GM04503 (cell line): ENCODE results near the gene RAB29.
A peak's percentile ranks its signal among the peaks of the same experiment; 100 is the strongest.
"Not testable (repeated sequence)": the region's sequence is repeated elsewhere in the genome, so short reads cannot be mapped to it uniquely, and the experiment has no call there.

ENCODE experiments used
- DNase-seq: peaks from one replicate; pipeline ENCODE4 v3.0.0-alpha.2; 2012; ENCODE audit warnings: low read depth

The RAB29 gene, protein sequence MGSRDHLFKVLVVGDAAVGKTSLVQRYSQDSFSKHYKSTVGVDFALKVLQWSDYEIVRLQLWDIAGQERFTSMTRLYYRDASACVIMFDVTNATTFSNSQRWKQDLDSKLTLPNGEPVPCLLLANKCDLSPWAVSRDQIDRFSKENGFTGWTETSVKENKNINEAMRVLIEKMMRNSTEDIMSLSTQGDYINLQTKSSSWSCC

DNA sequence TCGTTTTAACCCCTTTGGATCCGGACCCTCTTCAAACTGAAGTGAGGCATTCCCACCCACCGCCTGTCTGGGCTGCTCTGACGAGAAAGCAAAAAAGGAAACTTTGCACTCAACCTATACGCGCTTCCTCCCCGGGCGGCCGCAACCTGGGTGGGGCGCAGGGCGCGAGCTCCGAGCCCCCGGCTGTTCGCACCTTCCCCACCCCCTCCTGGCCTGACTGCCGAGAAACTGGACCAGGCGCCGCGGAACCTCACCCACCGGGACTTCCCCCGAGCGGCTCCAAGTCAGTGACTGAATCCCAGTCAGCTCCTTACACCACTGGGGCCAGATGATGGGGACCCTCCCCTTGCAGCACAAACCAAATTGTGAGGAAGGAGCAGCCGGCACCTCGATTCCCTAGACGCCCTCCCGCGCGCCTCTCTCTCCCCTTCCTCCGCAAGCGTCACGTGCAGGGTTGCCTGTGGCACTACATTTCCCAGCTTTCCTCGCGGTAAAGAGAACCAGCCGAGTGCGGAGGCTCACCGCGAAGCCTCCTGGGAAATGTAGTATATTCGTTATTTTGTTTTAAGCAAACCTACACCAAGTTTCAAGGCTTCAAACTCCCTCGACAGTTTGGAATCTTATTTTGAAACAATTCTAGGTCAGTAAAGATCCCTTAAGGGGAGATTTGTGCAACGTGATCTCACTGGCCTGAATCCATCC lies at the start of gene RAB29:
Gene RAB29, minus strand, starts transcription at position 468 of the 702 bp plus-strand sequence. CDS start 526 bp downstream, outside the sequence.
- peak; percentile 44 for DNase-seq

DNA sequence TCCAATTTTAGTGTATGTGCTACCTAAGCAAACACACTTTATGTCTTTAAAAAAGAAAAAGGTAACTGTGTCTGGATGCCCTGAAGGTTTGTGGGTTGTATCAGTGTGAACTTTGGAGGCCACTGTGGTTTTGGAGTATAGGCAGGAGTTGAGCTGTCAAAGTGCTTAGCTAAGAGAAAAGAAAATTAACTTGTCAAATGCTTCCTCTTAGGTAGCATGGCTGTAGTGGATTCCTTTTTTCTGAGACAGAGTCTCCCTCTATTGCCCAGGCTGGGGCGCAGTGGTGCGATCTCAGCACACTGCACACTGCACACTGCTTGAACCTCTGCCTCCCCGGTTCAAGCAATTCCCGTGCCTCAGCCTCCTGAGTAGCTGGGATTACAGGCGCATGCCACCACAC lies 48.9 kb upstream of the RAB29 start:
- DNase-seq, result no peak

DNA sequence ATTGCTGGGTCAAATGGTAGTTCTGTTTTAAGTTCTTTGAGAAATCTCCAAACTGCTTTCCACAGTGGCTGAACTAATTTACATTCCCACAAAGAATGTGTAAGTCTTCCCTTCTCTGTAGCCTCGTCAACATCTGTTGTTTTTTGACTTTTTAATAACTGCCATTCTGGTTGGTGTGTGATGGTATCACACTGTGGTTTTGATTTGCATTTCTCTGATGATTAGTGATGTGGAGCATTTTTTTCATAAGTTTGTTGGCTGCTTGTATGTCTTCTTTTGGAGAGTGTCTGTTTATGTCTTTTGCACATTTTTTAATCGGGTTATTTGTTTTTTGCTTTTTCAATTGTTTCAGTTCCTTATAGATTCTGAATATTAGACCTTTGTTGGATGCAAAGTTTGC lies 48.0 kb upstream of the RAB29 start:
- DNase-seq, result not testable (repeated sequence)

DNA sequence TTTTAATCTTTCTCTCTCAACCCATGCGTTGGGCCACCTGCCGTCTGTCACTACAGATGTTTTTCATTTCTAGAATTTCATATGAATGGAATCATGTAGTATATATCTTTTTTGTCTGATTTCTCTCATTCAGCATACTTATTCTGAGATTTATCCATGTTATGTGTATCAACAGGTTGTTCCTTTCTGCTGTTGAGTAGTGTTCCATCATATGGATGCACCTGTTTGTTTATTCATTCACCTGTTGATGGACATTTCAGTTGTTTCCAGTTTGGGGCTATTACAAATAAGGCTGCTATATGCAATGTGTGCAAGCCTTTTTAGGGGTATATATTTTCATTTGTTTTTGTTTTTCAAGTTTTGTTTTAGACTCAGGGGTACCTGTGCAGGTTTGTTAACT lies 47.1 kb upstream of the RAB29 start:
- DNase-seq, result no peak

DNA sequence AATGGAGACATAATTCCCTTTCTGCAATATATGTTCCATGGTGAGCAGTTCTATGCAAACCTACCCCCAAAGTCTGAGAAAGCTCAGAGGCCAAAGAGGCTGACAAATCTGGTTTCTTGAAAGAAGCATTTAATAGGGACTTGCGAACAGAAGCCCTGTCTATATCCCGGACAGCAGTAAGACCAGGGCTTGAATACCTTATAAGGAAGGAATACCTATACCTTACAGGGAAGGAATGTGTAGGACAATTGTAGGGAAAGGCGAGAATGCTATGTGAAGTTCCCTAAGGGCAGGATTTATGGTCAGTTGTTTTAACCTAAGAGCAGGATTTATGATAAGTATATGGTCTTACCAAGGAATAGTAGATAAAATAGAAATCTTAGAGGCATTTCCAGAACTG lies 42.7 kb upstream of the RAB29 start:
- no peak for DNase-seq

DNA sequence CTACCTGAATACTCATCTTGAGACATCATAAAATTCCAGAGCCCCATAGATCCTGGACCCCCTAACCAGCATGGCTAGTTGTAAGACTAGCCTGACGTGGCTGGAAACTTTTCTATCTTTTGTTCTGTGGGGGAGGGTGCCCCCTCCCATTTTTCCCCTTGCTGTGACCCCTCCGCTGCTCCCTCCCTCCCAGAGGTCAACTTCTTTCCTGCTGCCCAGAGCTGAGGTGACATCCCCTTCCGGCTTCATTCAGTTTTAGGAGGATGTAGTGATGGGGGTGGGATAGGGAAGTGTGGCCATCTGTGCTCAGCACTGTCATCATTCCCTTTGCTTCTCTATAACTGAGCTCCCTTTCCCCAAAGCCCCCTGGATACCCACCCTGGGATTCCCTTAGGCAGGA lies 42.1 kb upstream of the RAB29 start:
- no peak for DNase-seq

DNA sequence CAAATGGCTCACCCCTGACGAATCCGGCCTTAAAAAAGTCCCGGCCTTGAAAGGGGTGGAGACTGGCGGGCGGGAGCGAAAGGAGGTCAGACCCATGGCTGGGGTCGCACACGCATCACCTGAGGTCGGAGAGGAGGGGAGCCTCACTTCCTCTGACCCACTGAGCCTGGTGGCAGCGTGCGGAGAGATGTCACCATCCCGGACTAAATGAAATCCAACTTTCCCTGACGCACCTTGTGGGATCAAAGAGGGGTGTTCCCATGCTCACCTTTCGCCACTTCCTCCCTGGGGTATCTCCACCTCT lies 38.4 kb upstream of the RAB29 start:
- no peak for DNase-seq

DNA sequence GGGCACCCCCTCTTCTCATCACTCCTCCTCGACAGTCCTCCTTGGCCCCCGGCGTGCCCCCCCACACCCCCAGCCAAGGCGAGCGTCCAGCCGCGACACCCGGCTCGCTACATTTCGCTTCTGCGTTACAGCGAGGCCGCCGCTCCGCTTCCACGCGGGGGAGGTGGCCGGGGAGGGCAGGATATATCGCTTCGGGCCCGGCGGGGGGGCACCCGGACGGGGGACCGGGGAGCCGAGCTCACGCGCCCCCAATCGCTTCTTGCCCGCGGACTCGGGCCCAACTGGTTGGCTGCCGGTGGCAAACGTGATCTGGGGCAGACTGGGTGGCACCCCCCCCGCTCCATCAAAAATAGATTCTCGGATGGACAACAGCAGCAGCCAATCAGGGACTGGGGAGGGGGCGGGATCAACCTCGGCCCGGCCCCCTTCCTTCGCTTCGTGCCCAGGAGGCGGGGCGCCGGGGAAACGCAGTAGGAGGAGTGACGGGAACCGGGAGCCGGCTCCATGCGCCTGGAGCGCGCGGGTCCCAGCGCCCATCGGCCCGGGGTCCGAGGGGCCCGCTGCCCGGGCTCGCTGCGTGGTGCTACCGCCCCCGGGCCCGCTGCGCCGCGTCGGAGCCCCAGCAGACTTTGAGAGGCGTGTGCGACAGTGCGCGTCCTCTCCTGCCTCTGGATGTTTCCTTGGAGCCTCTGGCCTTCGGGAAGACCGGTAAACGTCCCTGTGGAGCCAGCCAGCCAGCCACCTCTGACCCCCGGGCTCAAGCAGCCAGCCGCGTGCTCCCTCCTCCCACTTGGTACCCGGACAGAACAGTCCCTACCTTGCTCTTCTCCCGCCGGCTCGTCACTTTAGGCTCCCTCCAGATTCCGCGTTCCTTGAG lies 37.8 kb upstream of the RAB29 start, which contains the start of gene SLC41A1:
Gene SLC41A1, minus strand, starts transcription at position 321 of the 877 bp plus-strand sequence. CDS start 2,757 bp downstream, outside the sequence.
- DNase-seq, result peak; percentile 54

DNA sequence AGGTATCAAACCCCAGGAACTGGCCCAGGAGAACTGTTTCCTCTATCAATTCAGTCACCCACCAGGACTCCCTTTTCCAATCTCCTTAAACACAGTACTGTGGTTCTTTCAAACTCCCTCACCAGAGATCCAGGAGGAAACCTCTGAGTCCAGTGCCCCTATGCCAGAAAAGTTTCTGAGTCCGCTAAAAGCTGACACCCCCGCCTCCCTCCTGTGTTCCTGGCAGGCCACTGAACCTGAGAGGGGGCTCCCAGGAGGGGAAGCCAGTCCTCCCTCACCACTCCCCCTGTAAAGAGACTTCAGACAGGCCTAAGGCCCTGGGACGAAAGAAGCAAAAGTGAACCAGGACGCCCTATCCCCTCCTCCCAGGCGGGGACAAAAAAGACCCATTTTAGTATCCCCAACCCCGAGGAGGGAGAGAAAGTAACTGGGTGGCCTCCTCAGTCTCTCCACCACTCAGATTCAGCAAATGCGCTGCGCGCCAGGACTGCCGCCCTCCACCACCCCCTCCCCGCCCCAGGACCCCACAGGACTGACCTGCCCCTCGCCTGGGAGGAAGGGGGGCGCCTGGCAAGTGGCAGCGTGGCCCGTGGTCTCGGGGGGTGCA lies 37.1 kb upstream of the RAB29 start:
- no peak for DNase-seq

DNA sequence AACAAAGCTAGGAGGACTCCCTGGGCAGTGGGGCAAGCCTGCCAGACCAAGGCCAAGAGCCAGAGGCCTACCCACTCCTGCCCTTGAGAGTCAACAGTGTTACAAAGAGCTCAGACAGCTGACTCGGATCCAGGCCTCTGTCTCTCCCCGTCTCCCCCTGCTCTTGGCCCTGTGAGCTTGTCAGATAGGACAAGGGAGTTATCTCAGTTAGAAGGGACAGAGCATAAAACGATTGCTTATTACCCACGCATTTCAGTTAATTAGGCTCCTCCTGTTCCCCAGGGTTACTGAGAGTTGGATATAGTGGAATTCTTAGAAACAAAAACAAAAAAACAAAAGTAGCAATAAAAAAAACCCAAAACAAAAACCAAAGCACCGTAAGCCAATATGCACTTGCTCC lies 36.4 kb upstream of the RAB29 start:
- no peak for DNase-seq

DNA sequence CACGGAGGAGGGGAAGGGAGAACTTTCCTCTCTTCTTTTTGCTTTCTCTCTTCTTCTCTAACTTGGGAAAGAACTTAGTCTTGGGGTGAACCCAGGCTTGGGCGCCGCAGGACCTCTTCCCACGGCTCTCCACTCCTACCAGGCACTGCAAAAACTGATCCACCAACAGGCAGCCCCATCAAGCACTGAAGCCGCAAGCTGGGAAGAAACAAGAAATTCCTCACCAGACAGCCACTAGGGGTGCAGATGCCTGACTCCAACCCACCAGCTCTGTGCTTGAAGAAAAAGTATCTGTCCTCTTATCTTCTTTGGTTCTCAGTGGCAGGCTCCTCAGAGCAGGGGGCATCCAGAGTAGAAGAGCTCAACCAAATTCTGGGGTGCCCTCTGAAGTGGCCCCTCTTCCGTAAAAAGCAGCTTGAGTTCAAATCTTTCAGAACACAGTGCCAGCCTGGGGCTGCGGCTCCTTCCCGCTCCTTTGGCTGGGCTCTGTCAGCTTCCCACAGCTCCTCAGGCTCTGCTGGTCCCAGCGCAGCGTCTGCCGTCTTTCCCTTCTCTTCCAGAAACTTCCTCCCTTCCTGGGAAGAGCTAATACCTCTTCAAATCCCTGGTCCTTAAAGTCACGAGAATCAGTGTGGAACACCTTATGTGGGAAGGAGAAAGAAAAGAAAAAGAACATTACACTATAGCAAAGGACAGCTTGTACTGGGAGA lies 35.3 kb upstream of the RAB29 start:
- DNase-seq, result no peak

DNA sequence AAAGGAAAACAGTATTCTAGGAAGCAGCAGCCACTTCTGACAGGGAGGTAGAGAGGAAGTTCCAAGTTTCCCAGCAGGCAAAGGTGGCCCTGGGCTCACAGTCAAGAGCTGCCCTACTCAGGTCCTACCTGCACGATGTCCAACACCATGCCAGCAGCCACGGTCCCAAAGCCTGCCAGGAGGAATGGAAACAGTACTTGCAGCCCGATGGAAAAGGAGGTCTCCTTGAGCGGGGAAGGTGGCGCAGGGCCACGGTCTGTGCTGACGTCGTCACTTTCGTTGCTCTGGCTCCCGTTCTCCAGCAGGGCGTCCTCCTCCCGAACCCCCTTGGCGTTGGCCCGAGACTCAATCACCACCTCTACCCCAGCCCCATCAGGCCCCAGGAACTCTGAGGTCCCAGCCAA lies 34.7 kb upstream of the RAB29 start:
- no peak for DNase-seq

DNA sequence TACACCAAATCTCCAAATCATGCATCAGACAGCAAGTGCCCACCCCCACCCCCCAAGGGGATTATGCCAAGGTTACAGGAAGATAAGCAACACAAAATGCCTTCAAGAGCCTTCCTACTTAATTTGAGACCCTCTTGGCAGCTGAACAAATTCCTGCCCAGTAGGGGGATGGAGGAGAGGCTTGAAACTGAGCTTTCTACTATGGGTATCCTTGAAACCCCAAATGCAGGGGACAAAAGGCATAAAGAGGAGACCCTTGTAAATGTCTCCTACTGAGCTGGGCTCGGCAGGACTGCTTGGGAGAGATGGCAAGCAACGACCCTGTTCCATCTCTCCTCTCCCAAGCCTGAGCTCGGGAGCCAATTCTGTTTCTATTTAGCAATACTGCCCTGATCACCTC lies 34.2 kb upstream of the RAB29 start:
- DNase-seq, result no peak

DNA sequence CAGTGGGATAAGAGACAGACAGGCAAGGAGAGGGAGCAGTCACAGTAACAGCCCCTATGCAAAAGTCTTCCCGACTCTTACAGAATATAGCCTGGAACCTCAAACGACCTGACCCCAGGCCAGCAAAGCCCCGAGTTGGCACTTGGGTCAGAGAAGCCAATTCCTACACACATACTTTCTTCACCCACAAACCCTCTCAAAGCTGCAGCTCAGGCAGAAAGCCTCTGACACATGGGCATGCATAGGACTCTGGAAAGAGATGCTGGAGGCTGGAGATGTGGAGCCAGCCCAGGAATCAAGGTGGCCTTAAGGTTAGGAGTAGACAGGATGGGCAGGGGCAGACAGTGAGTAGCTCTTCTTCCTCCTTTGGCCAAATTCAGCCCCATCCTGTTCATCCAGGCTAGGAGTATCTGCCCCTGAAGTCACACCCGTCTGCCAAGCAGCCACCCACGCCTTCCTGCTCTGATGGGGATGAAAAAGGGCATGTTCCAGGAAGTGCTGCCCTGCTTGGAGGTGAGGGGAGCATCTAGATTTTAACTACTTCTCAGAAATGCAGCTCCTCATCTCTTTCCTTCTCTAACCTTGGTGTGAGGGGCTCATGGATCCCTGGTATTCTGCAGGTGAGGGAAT lies 29.9 kb upstream of the RAB29 start:
- DNase-seq, result no peak

DNA sequence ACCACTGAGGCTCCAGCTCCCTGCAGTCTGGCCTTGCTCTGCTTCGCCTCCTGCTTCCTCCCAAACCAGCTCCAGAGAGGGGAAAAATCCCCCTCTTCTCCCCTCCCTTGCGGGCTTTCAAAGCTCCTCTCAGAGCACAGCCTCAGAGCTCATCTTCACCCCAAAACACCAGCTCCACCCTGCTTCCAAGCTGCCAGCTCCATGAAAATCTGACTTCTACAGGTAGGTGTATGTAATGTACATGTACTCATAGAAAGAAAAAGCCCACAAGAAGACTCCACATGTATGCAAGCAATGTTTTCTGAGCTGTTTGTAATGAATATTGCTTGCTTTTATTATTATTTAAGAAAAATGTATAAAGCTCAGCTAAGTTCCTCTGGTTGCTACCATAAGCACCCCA lies 29.3 kb upstream of the RAB29 start:
- no peak for DNase-seq

DNA sequence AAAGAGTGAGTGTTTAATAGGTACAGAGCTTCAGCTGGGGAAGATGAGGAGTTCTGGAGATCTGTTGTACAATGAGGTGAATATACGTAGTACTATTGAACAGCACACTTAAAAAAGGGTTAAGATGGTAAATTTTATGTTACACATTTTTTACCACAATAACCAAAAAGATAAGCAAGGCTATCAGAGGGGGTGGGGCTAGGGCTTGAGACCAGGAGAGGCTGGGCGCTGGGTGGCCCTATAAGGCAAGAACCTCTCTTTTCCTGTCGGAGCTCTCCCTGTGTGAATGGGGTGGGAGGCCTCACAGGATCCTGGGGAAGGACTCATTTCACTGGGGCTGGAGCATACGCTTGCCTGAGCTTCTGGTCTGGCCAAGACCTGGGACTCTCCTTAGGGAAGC lies 28.7 kb upstream of the RAB29 start:
- no peak for DNase-seq

DNA sequence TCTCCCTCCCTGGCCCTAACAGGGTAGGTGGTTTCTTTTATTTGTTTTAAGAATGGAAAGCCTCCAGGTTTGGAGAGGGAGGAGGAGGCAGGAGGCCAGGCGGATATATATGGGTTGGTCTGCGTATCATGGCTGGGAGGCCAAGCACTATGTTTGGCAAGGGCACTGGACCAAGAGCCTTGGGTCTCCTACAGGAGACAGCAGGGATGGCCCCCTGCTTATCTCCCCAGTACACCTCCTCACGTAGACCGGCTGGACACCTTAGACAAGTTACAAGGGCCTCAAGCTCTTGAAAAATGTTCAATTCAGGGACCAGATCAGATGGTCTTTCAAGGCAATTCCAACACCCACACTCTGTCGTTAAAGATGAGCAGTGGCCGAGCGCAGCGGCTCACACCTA lies 26.8 kb upstream of the RAB29 start:
- DNase-seq, result no peak

DNA sequence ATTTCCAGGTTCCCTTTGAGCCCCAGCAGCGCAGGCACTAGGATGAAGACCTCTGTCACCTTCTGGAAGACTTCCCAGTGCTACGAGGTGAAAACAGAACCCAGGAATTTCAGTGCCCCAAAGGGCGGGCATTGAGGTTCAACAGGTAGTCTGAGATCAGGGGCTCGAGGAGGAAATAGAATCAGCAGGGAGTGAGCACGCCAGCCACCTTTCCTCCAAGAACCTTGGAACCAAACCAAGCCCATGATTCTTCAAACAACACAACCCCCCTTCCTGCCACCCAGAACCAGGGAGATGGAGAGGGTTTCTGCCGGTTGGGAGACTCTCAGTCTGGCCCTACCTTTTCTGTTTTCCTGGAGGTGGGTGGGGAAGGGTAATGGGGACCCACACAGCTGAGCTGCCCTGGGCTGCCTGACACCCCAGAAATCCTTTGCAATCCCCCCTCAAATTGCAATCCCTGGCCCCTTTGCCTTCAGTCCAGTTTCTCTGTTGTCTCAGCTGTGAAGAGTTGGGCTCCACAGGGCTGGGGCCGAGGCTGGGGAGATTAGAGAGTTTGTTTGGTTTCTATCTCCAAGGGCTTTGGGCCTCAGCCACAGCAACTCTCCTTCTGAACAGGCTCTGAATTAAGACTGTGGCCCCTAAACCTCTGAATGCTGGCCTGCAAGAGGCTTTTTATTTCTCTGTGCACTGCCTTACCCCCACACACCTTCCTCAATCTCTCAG lies 25.9 kb upstream of the RAB29 start:
- no peak for DNase-seq

DNA sequence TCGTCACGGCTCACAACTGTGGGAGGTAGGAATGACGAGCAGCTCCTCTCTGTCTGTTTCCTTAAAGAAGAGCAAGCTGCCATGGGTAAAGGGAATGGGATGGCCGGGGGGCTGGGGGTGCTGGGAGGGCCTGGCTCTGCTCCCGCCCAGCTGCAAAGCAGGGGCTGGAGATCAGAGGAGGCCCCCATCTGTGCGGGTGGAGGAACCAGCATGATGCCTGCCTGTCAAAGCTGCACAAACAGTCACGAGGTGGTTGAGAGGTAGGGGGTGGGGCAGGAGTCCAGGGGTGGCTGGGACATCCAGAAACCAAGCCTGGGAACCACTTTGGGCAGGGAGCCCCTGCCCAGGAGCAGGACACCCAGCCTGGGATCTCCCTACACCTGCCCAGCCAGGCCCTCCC lies 25.1 kb upstream of the RAB29 start:
- no peak for DNase-seq

DNA sequence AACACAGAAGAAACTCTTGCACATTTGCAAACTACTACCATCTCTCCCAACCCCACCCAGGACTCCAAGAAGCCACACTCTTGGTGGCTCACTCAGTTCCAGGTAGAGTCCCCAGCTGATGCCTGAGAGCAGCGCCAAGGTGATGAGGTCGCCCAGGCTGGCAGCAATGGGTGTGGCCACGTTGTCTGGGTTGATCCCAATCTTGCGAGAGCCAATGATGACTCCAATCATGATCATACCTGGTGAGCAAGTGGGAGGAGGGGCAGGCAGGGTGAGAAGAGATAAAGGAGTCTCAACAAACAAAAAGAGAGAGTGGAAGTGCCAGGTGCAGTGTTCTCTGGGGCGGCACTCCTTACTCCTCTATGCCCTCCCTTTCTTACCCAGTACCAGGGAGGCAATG lies 23.3 kb upstream of the RAB29 start:
- DNase-seq, result no peak

DNA sequence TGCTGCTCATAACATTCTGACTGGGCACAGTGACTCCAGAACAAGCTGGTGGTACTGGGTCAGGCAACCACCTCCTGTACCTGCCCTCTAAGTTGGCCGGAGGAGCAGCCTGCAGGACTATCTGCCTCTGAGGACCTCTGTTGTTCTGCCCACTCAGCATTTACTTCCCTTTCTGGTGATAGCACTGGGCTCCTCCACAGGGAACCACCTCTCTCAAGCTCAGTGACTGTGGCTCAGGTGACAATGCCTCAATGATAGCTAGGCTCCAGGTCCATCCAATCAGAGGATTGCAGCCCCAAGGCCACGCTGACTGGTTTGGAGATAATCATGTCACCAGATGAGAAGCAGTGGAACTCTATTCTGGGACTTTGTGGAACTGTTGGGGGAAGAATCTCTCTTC lies 21.9 kb upstream of the RAB29 start:
- no peak for DNase-seq
